ENCODE data around the gene HOXB5.

HOXB5 gene

DNA sequence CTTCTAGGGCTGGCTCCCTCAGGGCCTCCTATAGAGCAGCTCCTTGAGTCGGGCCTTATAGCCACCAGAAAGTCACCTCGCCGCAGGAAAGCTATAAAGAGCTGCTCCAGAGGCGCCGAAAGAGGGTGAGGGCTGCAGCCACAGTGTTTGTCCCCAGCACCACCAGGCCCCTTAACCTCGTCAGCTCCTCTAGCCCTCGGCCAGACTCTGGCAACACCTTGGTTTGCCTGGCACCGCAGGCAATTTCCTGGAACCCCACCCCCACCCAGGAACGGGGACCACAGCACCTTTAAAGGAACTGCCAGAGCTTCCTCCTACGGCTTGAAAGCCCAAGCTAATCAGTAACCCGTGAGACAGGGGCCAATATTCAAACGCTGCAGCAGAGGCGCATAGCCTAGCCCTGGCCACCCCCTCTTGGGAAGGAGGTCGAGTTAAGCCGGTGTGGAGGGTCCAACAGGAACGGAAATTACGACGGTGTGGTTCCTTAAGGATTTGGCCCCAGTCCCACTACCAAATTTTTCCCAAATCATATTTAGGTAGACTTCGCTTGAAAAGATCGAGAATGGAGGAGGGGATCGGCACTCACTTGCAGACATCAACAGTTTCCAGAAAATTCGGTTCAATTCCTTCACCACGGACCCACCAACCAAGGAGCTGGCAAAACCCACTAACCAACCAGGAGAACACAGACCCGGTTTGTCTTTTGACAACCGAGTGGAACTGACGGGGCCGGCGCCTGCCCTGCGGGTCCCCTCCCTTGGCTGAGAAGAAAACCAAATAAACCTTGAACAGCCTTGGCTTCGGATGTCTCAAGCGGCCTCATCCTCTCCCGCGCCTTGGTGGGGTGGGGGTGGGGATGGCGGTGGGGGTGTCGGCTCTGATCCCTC is 8.2 kb upstream of the HOXB5 start:
- TF ChIP-seq, protein P1, sequence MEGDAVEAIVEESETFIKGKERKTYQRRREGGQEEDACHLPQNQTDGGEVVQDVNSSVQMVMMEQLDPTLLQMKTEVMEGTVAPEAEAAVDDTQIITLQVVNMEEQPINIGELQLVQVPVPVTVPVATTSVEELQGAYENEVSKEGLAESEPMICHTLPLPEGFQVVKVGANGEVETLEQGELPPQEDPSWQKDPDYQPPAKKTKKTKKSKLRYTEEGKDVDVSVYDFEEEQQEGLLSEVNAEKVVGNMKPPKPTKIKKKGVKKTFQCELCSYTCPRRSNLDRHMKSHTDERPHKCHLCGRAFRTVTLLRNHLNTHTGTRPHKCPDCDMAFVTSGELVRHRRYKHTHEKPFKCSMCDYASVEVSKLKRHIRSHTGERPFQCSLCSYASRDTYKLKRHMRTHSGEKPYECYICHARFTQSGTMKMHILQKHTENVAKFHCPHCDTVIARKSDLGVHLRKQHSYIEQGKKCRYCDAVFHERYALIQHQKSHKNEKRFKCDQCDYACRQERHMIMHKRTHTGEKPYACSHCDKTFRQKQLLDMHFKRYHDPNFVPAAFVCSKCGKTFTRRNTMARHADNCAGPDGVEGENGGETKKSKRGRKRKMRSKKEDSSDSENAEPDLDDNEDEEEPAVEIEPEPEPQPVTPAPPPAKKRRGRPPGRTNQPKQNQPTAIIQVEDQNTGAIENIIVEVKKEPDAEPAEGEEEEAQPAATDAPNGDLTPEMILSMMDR (IDR thresholded peaks at IDR 0.05; ENCODE audit: low read depth, low read length) = no peak
- in situ Hi-C loops (cut with HindIII; ENCODE audit: low sequenced_read_pairs) = no loop called here
- H3K4me3 ChIP-seq (ENCODE audit: low read depth, low read length) = peak overlapping the region; percentile 57
- DNase-seq (ENCODE audit: low read depth, low spot score) = no peak

DNA sequence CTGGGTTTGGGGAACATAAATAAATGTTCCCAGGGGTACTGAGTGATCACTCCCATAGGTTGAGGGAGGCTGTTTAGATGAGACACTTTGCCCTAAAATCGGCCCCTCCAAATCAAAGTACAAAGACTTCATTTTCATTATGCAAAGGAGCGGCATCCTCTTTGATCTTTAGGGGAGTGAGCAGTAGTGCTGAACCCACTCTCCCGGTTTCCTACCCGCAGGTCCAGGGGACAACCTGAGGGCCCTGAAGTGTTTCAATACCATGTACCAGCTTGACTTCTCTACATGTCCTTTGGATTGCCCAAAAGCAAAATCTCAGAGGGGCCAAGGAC is 7.6 kb upstream of the HOXB5 start:
- in situ Hi-C loops (cut with HindIII; ENCODE audit: low sequenced_read_pairs) = no loop called here
- TF ChIP-seq, protein P1 (IDR thresholded peaks at IDR 0.05; ENCODE audit: low read depth, low read length) = no peak
- no peak for DNase-seq (ENCODE audit: low read depth, low spot score)
- peak overlapping the region; percentile 57 for H3K4me3 ChIP-seq (ENCODE audit: low read depth, low read length)

DNA sequence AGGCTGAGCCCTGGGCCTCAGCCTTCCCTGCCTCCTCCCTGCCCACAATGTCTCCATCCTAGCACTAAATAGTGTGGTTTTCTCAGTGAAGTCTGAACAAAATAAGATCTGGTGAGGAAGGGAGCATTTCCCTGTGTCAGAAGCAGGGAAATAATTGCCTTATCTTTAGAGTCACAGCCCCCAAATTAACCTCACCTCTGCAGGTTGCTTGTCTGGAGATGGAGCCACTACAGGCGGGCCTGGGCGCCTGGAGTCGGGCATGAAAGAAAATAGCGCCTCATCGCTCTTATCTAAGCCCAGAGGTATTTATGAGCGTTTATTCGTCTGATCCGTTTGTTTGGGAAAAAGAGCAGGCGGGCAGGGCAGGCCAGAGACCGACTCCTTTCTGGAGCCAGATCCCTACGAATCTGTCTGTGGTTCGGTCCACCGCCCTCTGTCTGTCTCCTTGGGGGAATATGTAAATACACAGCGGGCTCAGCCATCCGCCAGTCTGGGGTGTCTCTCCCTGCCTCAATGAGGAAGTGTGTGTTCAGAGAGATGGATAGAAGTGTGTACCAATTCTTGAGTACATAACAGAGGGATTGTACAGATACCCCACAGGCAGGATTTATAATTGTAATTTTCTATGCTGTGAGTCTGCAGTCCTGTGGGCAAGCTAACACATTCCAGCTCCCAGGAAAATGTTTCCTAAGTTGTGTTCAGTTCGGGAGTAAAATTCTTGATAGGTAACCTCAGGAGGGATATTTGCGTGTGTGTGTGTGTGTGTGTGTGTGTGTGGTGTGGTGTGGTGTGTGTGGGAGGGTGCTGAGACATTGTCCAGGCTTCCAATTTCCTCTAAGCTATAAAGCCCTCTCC is 6.9 kb upstream of the HOXB5 start:
- peak; percentile 60 for DNase-seq (ENCODE audit: low read depth, low spot score)
- in situ Hi-C loops (cut with HindIII; ENCODE audit: low sequenced_read_pairs) = no loop called here
- TF ChIP-seq, protein P1 (IDR thresholded peaks at IDR 0.05; ENCODE audit: low read depth, low read length) = no peak
- H3K4me3 ChIP-seq (ENCODE audit: low read depth, low read length) = peak overlapping the region; percentile 57

DNA sequence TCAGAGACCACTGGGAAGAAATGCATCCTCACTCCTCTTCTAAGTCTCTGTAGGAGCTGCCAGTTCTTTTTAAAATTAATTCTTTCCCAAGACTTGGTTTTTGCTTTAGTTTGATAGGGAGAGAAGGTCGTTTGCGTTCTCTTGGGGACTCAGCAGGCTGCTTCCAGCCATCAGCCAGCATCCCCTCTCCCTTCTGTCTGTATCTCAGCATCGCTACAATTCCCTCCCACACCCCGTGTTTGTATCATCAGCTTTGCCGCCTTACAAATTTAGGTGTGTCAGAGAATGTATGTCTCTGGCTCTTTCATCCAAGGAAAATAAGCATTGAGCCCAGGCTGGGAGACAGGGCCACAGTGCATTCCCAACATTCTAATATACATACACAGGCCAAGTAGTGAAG is 5.8 kb upstream of the HOXB5 start:
- peak overlapping the region; percentile 57 for H3K4me3 ChIP-seq (ENCODE audit: low read depth, low read length)
- DNase-seq (ENCODE audit: low read depth, low spot score) = no peak
- TF ChIP-seq, protein P1 (IDR thresholded peaks at IDR 0.05; ENCODE audit: low read depth, low read length) = no peak
- in situ Hi-C loops (cut with HindIII; ENCODE audit: low sequenced_read_pairs) = no loop called here

DNA sequence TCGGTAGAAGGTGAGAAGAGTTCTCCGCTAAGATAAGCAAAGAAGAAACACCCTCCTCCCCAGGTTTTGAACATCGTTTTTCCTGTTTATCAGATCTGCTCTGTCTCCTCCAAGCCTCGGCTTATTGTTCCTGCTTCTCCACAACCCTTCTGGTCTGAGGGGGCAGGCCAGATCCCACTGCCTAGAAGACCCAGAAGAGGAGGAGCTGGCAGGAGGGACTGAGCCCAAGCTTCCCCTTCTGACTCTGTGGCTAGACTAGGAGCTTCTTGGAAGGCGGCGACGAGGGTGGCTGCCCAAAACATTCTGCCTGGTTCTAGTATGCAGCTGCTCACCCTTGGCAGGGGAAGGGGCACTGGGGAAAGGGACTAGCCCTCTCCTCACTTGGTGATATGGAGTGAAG is 5.2 kb upstream of the HOXB5 start:
- peak overlapping the region; percentile 57 for H3K4me3 ChIP-seq (ENCODE audit: low read depth, low read length)
- in situ Hi-C loops (cut with HindIII; ENCODE audit: low sequenced_read_pairs) = no loop called here
- TF ChIP-seq, protein P1 (IDR thresholded peaks at IDR 0.05; ENCODE audit: low read depth, low read length) = no peak
- no peak for DNase-seq (ENCODE audit: low read depth, low spot score)

DNA sequence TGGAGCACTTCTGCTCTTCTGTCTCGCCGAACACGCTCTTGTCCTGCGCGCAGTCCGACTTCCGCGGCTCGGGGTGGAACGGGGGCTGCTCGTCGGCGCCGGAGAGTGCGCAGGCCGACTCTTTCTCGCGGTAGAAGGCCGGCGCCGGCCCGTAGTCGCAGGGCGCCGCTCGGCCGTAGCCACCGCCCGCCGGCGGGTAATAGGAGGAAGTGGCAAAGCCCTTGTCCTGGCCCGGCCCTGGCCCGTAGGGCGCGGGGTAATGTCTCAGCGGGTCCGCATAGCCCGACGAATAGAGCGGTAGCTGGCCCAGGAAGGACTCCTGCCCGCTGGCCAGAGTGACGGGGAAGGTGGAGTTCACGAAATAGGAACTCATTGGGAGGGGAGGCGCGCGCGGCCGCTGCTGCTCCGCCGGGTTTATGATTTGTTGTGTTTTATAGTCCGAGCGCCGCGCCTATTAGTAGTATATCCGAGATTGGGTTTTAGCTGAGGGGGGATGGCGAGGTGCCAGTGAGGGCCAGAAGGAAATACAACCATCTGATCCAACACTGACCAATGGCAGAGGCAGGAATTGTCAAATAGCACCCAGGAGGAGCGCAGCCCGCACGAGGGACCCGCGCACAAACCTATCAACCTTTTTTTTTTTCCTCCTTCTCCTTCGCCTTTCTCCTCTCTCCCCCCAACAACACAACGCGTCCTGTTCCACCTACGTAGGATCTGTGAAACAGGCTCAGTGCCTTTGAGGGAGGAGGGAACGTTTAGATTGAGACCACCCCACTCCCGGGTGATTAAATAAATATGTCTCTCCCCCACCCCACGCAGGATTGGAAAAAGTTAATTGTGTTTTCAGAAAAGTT is 4.4 kb upstream of the HOXB5 start:
- peak; percentile 91 for DNase-seq (ENCODE audit: low read depth, low spot score)
- in situ Hi-C loops (cut with HindIII; ENCODE audit: low sequenced_read_pairs) = no loop called here
- TF ChIP-seq, protein P1 (IDR thresholded peaks at IDR 0.05; ENCODE audit: low read depth, low read length) = no peak
- H3K4me3 ChIP-seq (ENCODE audit: low read depth, low read length) = peak overlapping the region; percentile 57
